ENCODE data around the gene UBL4B.

DNA sequence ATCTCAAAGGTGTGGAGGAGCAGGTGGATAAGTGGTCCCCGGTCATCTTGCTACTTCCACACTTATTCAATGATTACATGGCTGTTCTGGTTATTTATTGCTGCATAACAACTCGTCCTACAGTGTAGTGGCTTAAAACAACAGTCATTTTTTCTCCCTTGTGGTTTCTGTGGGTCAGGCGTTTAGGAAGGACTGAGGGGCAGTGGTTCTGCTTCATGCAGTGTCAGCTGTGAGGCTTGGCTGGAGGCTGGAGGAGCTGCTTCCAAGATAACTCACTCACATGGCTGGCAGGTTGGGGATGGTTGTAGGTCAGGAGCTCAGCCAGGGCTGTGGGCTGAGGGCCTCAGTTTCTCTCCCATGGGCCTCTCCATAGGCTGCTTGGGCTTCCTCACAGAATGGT lies 32.1 kb downstream of the UBL4B start:
- TF ChIP-seq, protein P1, sequence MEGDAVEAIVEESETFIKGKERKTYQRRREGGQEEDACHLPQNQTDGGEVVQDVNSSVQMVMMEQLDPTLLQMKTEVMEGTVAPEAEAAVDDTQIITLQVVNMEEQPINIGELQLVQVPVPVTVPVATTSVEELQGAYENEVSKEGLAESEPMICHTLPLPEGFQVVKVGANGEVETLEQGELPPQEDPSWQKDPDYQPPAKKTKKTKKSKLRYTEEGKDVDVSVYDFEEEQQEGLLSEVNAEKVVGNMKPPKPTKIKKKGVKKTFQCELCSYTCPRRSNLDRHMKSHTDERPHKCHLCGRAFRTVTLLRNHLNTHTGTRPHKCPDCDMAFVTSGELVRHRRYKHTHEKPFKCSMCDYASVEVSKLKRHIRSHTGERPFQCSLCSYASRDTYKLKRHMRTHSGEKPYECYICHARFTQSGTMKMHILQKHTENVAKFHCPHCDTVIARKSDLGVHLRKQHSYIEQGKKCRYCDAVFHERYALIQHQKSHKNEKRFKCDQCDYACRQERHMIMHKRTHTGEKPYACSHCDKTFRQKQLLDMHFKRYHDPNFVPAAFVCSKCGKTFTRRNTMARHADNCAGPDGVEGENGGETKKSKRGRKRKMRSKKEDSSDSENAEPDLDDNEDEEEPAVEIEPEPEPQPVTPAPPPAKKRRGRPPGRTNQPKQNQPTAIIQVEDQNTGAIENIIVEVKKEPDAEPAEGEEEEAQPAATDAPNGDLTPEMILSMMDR (IDR thresholded peaks at IDR 0.05) = no peak
- no peak for TF ChIP-seq POLR2A (IDR thresholded peaks at IDR 0.05)

All from body of pancreas (tissue), 4 donors.